Right lobe of liver (tissue), 4 donors: ENCODE measurements around the gene PTCH1.

Source experiments
- POLR2A ChIP-seq: fragments of 450-650 bp; IDR thresholded peaks from one replicate; pipeline ENCODE4 v1.6.1; 2017; ENCODE audit warnings: antibody characterized with exemption, mild to moderate bottlenecking
- TF ChIP-seq, protein P1 (sequence below), 4 donors: fragments of 200-600 bp in 3 of 4; fragments of 450-650 bp in 1 of 4; IDR thresholded peaks; one replicate each; pipeline versions ENCODE4 v1.5.1 to v1.8.0; 2016 to 2022; ENCODE audit warnings: antibody characterized with exemption in 4 of 4, mild to moderate bottlenecking in 2 of 4
- donor health status: DM: no; HTN: no; CAD: no.
- donor health status: DM: no; HTN: no; CAD: no.
- donor health status: DM: no; HTN: yes; CAD: no.

DNA sequence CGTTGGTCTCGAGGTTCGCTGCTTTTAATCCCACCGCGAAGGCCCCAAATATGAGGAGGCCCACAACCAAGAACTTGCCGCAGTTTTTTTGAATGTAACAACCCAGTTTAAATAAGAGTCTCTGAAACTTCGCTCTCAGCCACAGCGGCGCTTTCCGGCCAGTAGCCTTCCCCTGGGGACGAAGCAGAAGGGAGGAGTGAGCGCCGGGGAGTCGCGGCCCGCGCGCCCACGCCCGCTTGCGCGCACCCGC is 10.4 kb downstream of the PTCH1 start:
- TF ChIP-seq, protein P1, sequence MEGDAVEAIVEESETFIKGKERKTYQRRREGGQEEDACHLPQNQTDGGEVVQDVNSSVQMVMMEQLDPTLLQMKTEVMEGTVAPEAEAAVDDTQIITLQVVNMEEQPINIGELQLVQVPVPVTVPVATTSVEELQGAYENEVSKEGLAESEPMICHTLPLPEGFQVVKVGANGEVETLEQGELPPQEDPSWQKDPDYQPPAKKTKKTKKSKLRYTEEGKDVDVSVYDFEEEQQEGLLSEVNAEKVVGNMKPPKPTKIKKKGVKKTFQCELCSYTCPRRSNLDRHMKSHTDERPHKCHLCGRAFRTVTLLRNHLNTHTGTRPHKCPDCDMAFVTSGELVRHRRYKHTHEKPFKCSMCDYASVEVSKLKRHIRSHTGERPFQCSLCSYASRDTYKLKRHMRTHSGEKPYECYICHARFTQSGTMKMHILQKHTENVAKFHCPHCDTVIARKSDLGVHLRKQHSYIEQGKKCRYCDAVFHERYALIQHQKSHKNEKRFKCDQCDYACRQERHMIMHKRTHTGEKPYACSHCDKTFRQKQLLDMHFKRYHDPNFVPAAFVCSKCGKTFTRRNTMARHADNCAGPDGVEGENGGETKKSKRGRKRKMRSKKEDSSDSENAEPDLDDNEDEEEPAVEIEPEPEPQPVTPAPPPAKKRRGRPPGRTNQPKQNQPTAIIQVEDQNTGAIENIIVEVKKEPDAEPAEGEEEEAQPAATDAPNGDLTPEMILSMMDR (IDR thresholded peaks at IDR 0.05): no peak
- TF ChIP-seq POLR2A: no peak
